ENCODE data around the gene BSN. TPM values are rescaled to one million over a fixed set of nuclear protein-coding genes. Genes with fewer than 3 reads are reported as not detected.
A peak's percentile ranks its signal among the peaks of the same experiment; 100 is the strongest.

BSN gene
- total and polyA plus RNA-seq, 2 experiments from 2014 or later, result 0.50 to 5.1 TPM

DNA sequence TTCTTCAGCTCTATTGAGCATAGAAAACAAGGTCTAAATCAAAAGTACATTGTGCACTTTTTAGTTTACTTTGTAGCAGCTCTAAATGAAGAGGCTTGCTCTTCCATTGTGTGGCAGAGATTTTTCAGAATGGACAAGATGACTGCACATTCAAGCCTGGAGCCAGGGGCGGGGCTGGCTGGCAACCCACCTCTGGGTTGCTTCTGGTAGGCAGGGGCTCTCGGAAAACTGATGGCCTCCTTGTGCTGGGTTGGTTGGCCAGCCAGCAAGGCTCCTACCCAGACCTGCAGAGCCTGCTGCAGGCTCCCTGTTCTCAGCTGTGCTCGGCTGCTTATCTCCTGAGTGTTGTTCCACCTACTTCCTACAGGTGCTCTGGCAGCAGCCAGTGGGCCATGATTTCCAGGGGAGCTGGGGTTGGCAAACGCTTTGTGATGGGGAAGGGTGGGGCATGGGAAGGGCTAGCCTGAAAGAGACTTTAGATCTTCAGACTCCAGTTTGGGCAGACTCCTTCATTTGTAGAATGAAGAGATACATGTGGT is 8.8 kb downstream of the BSN start:
- Mint-ChIP-seq H3K9me3 (peaks cover 3% of the 10 kb centered on the region; the same call in 1 of the 3 replicates), H3K4me3 (no peak overlapping the region), H3K4me1 (peaks cover 6% of the 10 kb centered on the region; the same call in 2 of the 3 replicates), H3K36me3 (ENCODE audit: low read depth) (no peaks in the 10 kb centered on the region; the same call in 2 of the 3 replicates), H3K27ac (no peak overlapping the region), H3K27me3 (ENCODE audit: insufficient read depth, low read depth, poor library complexity) (peaks cover 2% of the 10 kb centered on the region)
- Histone ChIP-seq H3K36me3 (ENCODE audit: insufficient read depth) (no peaks in the 10 kb centered on the region), H3K79me2 (replicated peaks; ENCODE audit: insufficient read depth) (no peaks in the 10 kb centered on the region), H3K27me3 (ENCODE audit: insufficient read depth) (no peaks in the 10 kb centered on the region), H3K4me3 (no peak overlapping the region), H3K4me2 (no peak overlapping the region), H3K9me2 (ENCODE audit: insufficient read depth) (no peaks in the 10 kb centered on the region), H4K20me1 (replicated peaks; ENCODE audit: insufficient read depth) (no peaks in the 10 kb centered on the region; the same call in 1 of the 2 replicates), H2AFZ (no peak overlapping the region), H3K27ac (ENCODE audit: low read depth) (no peak overlapping the region), H3K4me1 (ENCODE audit: insufficient read depth) (no peaks in the 10 kb centered on the region), H3F3A (replicated peaks; ENCODE audit: low read depth) (0 out of 2 replicates have a peak, but pooled peaks cover 3% of the 10 kb centered on the region)
- DNase-seq (ENCODE audit: low spot score), result peak; percentile 74
- ATAC-seq, result peak; percentile 99
- TF ChIP-seq, protein P1, sequence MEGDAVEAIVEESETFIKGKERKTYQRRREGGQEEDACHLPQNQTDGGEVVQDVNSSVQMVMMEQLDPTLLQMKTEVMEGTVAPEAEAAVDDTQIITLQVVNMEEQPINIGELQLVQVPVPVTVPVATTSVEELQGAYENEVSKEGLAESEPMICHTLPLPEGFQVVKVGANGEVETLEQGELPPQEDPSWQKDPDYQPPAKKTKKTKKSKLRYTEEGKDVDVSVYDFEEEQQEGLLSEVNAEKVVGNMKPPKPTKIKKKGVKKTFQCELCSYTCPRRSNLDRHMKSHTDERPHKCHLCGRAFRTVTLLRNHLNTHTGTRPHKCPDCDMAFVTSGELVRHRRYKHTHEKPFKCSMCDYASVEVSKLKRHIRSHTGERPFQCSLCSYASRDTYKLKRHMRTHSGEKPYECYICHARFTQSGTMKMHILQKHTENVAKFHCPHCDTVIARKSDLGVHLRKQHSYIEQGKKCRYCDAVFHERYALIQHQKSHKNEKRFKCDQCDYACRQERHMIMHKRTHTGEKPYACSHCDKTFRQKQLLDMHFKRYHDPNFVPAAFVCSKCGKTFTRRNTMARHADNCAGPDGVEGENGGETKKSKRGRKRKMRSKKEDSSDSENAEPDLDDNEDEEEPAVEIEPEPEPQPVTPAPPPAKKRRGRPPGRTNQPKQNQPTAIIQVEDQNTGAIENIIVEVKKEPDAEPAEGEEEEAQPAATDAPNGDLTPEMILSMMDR (conservative IDR thresholded peaks at IDR 0.05; ENCODE audit: low read depth in 2 of 2), result peak in 1 of 2 experiments; percentile 29; a peak in 3 of 4 replicates
- TF ChIP-seq CREB1 (CRISPR knock-in tag; IDR thresholded peaks at IDR 0.05; ENCODE audit: low read depth), result no peak

DNA sequence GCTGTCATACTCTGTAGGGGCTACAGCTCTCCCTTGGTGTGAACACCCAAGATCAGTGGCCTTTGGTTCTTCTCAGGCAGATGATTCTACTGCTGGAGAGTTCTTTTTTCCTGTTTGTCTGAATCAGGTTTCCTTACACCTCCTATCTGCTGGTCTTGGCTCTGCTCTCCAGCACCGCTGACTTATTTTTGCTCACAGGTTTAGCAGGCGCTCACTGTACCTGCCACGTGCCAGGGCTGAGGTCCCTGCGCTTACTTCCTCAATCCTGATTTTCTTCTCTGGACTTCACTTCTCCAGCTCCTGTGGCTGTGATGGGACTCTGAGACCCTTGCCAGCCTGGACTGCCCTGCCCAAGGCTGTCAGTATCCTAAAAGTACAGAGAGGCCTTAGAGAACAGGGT is 9.5 kb downstream of the BSN start:
- H2AFZ ChIP-seq, result no peak overlapping the region
- H3K27me3 ChIP-seq (ENCODE audit: insufficient read depth), result no peaks in the 10 kb centered on the region
- Mint-ChIP-seq H3K4me3 (no peak overlapping the region), H3K36me3 (ENCODE audit: low read depth) (no peaks in the 10 kb centered on the region; the same call in 2 of the 3 replicates), H3K4me1 (peaks cover 8% of the 10 kb centered on the region), H3K9me3 (peaks cover 3% of the 10 kb centered on the region; the same call in 1 of the 3 replicates), H3K27me3 (ENCODE audit: insufficient read depth, low read depth, poor library complexity) (peaks cover 2% of the 10 kb centered on the region), H3K27ac (no peak overlapping the region)
- no peak overlapping the region for H3K4me3 ChIP-seq
- H3K79me2 ChIP-seq (replicated peaks; ENCODE audit: insufficient read depth), result no peaks in the 10 kb centered on the region
- H4K20me1 ChIP-seq (replicated peaks; ENCODE audit: insufficient read depth), result no peaks in the 10 kb centered on the region; the same call in 1 of the 2 replicates
- DNase-seq (ENCODE audit: low spot score), result no peak
- no peak overlapping the region for H3K27ac ChIP-seq (ENCODE audit: low read depth)
- no peaks in the 10 kb centered on the region for H3K9me2 ChIP-seq (ENCODE audit: insufficient read depth)
- no peaks in the 10 kb centered on the region for H3K36me3 ChIP-seq (ENCODE audit: insufficient read depth)
- no peak for ATAC-seq
- no peaks in the 10 kb centered on the region for H3K4me1 ChIP-seq (ENCODE audit: insufficient read depth)
- no peak overlapping the region for H3K4me2 ChIP-seq
- 0 out of 2 replicates have a peak, but pooled peaks cover 3% of the 10 kb centered on the region for H3F3A ChIP-seq (replicated peaks; ENCODE audit: low read depth)
- TF ChIP-seq, protein P1 (conservative IDR thresholded peaks at IDR 0.05; ENCODE audit: low read depth in 2 of 2), result no peak
- TF ChIP-seq, protein P2, sequence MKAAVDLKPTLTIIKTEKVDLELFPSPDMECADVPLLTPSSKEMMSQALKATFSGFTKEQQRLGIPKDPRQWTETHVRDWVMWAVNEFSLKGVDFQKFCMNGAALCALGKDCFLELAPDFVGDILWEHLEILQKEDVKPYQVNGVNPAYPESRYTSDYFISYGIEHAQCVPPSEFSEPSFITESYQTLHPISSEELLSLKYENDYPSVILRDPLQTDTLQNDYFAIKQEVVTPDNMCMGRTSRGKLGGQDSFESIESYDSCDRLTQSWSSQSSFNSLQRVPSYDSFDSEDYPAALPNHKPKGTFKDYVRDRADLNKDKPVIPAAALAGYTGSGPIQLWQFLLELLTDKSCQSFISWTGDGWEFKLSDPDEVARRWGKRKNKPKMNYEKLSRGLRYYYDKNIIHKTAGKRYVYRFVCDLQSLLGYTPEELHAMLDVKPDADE (IDR thresholded peaks at IDR 0.05), result no peak
- no peak for TF ChIP-seq JUNB (IDR thresholded peaks at IDR 0.05; ENCODE audit: unreplicated experiment)
- TF ChIP-seq ZNF331 (CRISPR knock-in tag; IDR thresholded peaks at IDR 0.05; ENCODE audit: low read depth), result no peak
- no peak for TF ChIP-seq POLR2AphosphoS5 (IDR thresholded peaks at IDR 0.05; ENCODE audit: low read depth)
- no peak for TF ChIP-seq EZH2 (IDR thresholded peaks at IDR 0.05; ENCODE audit: low read depth, unreplicated experiment)
- TF ChIP-seq, protein P3, sequence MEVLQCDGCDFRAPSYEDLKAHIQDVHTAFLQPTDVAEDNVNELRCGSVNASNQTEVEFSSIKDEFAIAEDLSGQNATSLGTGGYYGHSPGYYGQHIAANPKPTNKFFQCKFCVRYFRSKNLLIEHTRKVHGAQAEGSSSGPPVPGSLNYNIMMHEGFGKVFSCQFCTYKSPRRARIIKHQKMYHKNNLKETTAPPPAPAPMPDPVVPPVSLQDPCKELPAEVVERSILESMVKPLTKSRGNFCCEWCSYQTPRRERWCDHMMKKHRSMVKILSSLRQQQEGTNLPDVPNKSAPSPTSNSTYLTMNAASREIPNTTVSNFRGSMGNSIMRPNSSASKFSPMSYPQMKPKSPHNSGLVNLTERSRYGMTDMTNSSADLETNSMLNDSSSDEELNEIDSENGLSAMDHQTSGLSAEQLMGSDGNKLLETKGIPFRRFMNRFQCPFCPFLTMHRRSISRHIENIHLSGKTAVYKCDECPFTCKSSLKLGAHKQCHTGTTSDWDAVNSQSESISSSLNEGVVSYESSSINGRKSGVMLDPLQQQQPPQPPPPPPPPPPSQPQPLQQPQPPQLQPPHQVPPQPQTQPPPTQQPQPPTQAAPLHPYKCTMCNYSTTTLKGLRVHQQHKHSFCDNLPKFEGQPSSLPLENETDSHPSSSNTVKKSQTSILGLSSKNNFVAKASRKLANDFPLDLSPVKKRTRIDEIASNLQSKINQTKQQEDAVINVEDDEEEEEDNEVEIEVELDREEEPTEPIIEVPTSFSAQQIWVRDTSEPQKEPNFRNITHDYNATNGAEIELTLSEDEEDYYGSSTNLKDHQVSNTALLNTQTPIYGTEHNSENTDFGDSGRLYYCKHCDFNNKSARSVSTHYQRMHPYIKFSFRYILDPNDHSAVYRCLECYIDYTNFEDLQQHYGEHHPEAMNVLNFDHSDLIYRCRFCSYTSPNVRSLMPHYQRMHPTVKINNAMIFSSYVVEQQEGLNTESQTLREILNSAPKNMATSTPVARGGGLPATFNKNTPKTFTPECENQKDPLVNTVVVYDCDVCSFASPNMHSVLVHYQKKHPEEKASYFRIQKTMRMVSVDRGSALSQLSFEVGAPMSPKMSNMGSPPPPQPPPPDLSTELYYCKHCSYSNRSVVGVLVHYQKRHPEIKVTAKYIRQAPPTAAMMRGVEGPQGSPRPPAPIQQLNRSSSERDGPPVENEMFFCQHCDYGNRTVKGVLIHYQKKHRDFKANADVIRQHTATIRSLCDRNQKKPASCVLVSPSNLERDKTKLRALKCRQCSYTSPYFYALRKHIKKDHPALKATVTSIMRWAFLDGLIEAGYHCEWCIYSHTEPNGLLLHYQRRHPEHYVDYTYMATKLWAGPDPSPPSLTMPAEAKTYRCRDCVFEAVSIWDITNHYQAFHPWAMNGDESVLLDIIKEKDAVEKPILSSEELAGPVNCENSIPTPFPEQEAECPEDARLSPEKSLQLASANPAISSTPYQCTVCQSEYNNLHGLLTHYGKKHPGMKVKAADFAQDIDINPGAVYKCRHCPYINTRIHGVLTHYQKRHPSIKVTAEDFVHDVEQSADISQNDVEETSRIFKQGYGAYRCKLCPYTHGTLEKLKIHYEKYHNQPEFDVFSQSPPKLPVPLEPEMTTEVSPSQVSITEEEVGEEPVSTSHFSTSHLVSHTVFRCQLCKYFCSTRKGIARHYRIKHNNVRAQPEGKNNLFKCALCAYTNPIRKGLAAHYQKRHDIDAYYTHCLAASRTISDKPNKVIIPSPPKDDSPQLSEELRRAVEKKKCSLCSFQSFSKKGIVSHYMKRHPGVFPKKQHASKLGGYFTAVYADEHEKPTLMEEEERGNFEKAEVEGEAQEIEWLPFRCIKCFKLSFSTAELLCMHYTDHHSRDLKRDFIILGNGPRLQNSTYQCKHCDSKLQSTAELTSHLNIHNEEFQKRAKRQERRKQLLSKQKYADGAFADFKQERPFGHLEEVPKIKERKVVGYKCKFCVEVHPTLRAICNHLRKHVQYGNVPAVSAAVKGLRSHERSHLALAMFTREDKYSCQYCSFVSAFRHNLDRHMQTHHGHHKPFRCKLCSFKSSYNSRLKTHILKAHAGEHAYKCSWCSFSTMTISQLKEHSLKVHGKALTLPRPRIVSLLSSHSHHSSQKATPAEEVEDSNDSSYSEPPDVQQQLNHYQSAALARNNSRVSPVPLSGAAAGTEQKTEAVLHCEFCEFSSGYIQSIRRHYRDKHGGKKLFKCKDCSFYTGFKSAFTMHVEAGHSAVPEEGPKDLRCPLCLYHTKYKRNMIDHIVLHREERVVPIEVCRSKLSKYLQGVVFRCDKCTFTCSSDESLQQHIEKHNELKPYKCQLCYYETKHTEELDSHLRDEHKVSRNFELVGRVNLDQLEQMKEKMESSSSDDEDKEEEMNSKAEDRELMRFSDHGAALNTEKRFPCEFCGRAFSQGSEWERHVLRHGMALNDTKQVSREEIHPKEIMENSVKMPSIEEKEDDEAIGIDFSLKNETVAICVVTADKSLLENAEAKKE (CRISPR knock-in tag; IDR thresholded peaks at IDR 0.05), result no peak
- no peak for TF ChIP-seq NANOG (IDR thresholded peaks at IDR 0.05; ENCODE audit: borderline replicate concordance)
- TF ChIP-seq ZNF114 (CRISPR knock-in tag; IDR thresholded peaks at IDR 0.05), result no peak
